Measurements from ENCODE around the gene FRS2.

FRS2 gene

DNA sequence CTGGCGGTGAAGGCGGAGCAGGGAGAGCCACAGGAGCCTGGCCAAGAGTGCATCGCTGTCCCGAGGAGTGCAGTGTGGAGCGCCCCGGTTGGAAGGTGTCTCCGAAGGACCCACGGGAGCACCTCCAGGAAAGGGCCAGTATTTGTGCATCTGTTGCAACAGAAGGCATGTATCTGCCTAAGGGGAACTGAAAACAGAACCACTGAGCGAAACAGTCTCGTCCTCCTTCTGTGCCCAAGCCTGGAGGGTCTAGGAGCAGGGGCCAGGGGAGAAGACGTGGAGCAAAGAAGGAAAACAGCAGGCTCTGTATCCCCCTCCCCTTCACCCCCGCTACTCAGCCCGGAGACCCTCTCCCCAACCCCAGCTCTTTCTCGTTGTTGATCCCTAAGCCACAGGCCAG, 145.8 kb downstream of the FRS2 start:
- Histone ChIP-seq H3K36me3 (ENCODE audit: insufficient read depth, low read length) (no peaks in the 10 kb centered on the region), H3K4me3 (no peak overlapping the region), H3K9me3 (ENCODE audit: low read depth, low read length) (no peaks in the 10 kb centered on the region), H3K27ac (no peak overlapping the region), H3K9ac (ENCODE audit: insufficient read length) (no peak overlapping the region)
- no peak for TF ChIP-seq FOXP2 (optimal IDR thresholded peaks at IDR 0.05; ENCODE audit: control extremely low read depth, extremely low read length, insufficient read depth)
- no peak for TF ChIP-seq POLR2AphosphoS5 (IDR thresholded peaks at IDR 0.05; ENCODE audit: borderline replicate concordance, low read depth, low read length)
- TF ChIP-seq EZH2 (IDR thresholded peaks at IDR 0.05), result no peak
- DNase-seq (ENCODE audit: low read depth, low spot score), result no peak

- peak; percentile 81 for DNase-seq (ENCODE audit: low read depth, low spot score)
- Histone ChIP-seq H3K36me3 (ENCODE audit: insufficient read depth, low read length) (no peaks in the 10 kb centered on the region), H3K9ac (ENCODE audit: insufficient read length) (no peak overlapping the region), H3K4me3 (peak overlapping the region; percentile 17), H3K9me3 (ENCODE audit: low read depth, low read length) (no peaks in the 10 kb centered on the region), H3K27ac (peak overlapping the region; percentile 57)
- TF ChIP-seq FOXP2 (optimal IDR thresholded peaks at IDR 0.05; ENCODE audit: control extremely low read depth, extremely low read length, insufficient read depth) (peak; percentile 35), EZH2 (IDR thresholded peaks at IDR 0.05) (no peak), POLR2AphosphoS5 (IDR thresholded peaks at IDR 0.05; ENCODE audit: borderline replicate concordance, low read depth, low read length) (peak; percentile 65; the same call in 1 of the 2 replicates)
These were observed 148.9 kb downstream of the FRS2 start for GRCh38 chr12:69619050-69619449.

GRCh38 chr12:69620077-69620476, 149.9 kb downstream of the FRS2 start:
- no peak overlapping the region for H3K4me3 ChIP-seq
- no peak for DNase-seq (ENCODE audit: low read depth, low spot score)
- H3K9ac ChIP-seq (ENCODE audit: insufficient read length), result no peak overlapping the region
- H3K27ac ChIP-seq, result no peak overlapping the region; the same call in 1 of the 2 replicates
- H3K36me3 ChIP-seq (ENCODE audit: insufficient read depth, low read length), result no peaks in the 10 kb centered on the region
- no peak for TF ChIP-seq POLR2AphosphoS5 (IDR thresholded peaks at IDR 0.05; ENCODE audit: borderline replicate concordance, low read depth, low read length)
- no peak for TF ChIP-seq EZH2 (IDR thresholded peaks at IDR 0.05)
- H3K9me3 ChIP-seq (ENCODE audit: low read depth, low read length), result no peaks in the 10 kb centered on the region

- TF ChIP-seq FOXP2 (optimal IDR thresholded peaks at IDR 0.05; ENCODE audit: control extremely low read depth, extremely low read length, insufficient read depth), result no peak
- TF ChIP-seq POLR2AphosphoS5 (IDR thresholded peaks at IDR 0.05; ENCODE audit: borderline replicate concordance, low read depth, low read length), result no peak
- no peak for TF ChIP-seq EZH2 (IDR thresholded peaks at IDR 0.05)
- no peaks in the 10 kb centered on the region for H3K9me3 ChIP-seq (ENCODE audit: low read depth, low read length)
- no peak overlapping the region for H3K27ac ChIP-seq
- no peak overlapping the region for H3K4me3 ChIP-seq
- DNase-seq (ENCODE audit: low read depth, low spot score), result no peak
- H3K9ac ChIP-seq (ENCODE audit: insufficient read length), result no peak overlapping the region
- H3K36me3 ChIP-seq (ENCODE audit: insufficient read depth, low read length), result no peaks in the 10 kb centered on the region
These were observed 150.7 kb downstream of the FRS2 start for GRCh38 chr12:69620921-69621320.

- no peak overlapping the region for H3K27ac ChIP-seq
- no peaks in the 10 kb centered on the region for H3K36me3 ChIP-seq (ENCODE audit: insufficient read depth, low read length)
- H3K9me3 ChIP-seq (ENCODE audit: low read depth, low read length), result no peaks in the 10 kb centered on the region
- H3K4me3 ChIP-seq, result no peak overlapping the region
- DNase-seq (ENCODE audit: low read depth, low spot score), result no peak
- TF ChIP-seq POLR2AphosphoS5 (IDR thresholded peaks at IDR 0.05; ENCODE audit: borderline replicate concordance, low read depth, low read length) (no peak), FOXP2 (optimal IDR thresholded peaks at IDR 0.05; ENCODE audit: control extremely low read depth, extremely low read length, insufficient read depth) (no peak), EZH2 (IDR thresholded peaks at IDR 0.05) (no peak)
- no peak overlapping the region for H3K9ac ChIP-seq (ENCODE audit: insufficient read length)
These were observed 151.4 kb downstream of the FRS2 start for GRCh38 chr12:69621551-69621950.

DNA sequence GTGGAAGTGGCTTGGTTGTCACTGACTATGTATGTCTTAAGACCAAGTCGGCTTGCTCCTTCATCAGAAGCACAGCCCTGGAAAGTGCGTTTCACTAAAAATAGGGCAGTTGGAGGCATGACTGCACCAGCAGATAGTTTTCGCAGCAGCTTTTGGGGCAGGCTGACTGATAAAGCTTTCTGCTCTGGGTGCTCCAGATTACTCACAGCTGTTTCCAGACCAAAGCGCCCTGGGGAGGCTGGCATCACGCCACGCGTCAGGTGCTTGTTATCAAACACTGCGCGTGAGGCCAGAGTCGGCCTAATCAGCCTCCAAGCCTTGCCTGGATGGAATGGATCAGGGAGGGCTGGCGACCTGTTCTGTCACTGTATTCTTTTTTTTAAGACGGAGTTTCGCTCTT, 153.8 kb downstream of the FRS2 start:
- H3K27ac ChIP-seq, result no peak overlapping the region
- DNase-seq (ENCODE audit: low read depth, low spot score), result no peak
- no peak overlapping the region for H3K4me3 ChIP-seq
- H3K36me3 ChIP-seq (ENCODE audit: insufficient read depth, low read length), result no peaks in the 10 kb centered on the region
- no peak for TF ChIP-seq POLR2AphosphoS5 (IDR thresholded peaks at IDR 0.05; ENCODE audit: borderline replicate concordance, low read depth, low read length)
- no peak for TF ChIP-seq FOXP2 (optimal IDR thresholded peaks at IDR 0.05; ENCODE audit: control extremely low read depth, extremely low read length, insufficient read depth)
- TF ChIP-seq EZH2 (IDR thresholded peaks at IDR 0.05), result no peak
- H3K9ac ChIP-seq (ENCODE audit: insufficient read length), result no peak overlapping the region
- H3K9me3 ChIP-seq (ENCODE audit: low read depth, low read length), result no peaks in the 10 kb centered on the region

DNA sequence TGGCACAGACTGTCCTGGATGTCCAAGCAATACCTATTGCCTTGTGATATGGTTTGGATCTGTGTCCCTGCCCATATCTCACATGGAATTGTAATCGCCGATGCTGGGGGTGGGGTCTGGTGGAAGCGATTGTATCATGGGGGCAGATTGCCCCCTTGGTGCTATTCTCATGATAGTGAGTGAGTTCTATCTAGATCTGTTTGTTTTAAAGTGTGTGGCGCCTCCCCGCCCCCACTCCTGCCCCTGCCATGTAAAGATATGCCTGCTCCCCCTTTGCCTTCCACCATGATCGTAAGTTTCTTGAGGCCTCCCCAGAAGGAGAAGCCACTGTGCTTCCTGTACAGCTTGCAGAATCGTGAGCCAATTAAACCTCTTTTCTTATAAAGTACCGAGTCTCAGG, 157.3 kb downstream of the FRS2 start:
- H3K9me3 ChIP-seq (ENCODE audit: low read depth, low read length), result no peaks in the 10 kb centered on the region
- TF ChIP-seq EZH2 (IDR thresholded peaks at IDR 0.05) (no peak), POLR2AphosphoS5 (IDR thresholded peaks at IDR 0.05; ENCODE audit: borderline replicate concordance, low read depth, low read length) (no peak), FOXP2 (optimal IDR thresholded peaks at IDR 0.05; ENCODE audit: control extremely low read depth, extremely low read length, insufficient read depth) (no peak)
- H3K36me3 ChIP-seq (ENCODE audit: insufficient read depth, low read length), result no peaks in the 10 kb centered on the region
- no peak overlapping the region for H3K27ac ChIP-seq
- no peak overlapping the region for H3K9ac ChIP-seq (ENCODE audit: insufficient read length)
- no peak overlapping the region for H3K4me3 ChIP-seq
- DNase-seq (ENCODE audit: low read depth, low spot score), result no peak
